GM12872 (cell line): ENCODE results near the gene ESYT3.

ENCODE experiments used
- TF ChIP-seq, protein P1 (sequence below): IDR thresholded peaks from 3 replicates; pipeline ENCODE4 v1.5.1; 2011; ENCODE audit warnings: low read depth, mild to moderate bottlenecking, low read length, moderate library complexity; ENCODE audit not compliant: insufficient read depth

Gene ESYT3

DNA sequence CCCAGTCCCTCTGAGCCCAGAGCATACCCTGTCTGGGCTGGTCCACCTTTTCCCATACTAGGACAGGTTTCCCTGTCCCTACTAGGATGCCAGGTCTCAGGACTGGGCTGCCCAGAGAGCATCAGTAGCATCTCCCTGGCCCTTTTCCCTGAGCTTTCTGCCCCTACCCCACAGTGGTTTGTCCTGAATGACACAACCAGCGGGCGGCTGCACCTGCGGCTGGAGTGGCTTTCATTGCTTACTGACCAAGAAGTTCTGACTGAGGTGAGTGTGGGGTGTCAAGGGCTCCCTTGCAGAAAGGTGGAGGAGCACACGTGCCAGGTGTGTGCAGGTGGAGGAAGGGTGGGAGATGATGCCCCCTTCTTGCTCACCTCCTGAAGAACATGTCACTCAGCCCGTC is 33.5 kb downstream of the ESYT3 start:
- TF ChIP-seq, protein P1, sequence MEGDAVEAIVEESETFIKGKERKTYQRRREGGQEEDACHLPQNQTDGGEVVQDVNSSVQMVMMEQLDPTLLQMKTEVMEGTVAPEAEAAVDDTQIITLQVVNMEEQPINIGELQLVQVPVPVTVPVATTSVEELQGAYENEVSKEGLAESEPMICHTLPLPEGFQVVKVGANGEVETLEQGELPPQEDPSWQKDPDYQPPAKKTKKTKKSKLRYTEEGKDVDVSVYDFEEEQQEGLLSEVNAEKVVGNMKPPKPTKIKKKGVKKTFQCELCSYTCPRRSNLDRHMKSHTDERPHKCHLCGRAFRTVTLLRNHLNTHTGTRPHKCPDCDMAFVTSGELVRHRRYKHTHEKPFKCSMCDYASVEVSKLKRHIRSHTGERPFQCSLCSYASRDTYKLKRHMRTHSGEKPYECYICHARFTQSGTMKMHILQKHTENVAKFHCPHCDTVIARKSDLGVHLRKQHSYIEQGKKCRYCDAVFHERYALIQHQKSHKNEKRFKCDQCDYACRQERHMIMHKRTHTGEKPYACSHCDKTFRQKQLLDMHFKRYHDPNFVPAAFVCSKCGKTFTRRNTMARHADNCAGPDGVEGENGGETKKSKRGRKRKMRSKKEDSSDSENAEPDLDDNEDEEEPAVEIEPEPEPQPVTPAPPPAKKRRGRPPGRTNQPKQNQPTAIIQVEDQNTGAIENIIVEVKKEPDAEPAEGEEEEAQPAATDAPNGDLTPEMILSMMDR: no peak

DNA sequence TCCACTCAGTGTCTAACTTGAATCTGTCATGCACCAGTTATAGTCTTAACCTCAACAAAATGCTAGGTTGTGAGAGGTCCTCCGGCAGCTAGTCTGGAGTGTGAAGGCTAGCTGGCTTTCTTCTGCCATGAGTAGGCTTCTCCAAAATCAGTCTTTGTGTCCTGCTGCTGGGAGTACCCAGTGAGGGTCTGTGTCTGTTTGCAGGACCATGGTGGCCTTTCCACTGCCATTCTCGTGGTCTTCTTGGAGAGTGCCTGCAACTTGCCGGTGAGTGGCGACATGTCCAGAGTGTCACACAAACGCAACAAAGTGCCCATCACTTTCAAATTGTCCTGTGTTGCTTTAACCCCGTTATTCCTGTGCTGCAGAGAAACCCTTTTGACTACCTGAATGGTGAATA is 34.0 kb downstream of the ESYT3 start:
- TF ChIP-seq, protein P1: no peak

DNA sequence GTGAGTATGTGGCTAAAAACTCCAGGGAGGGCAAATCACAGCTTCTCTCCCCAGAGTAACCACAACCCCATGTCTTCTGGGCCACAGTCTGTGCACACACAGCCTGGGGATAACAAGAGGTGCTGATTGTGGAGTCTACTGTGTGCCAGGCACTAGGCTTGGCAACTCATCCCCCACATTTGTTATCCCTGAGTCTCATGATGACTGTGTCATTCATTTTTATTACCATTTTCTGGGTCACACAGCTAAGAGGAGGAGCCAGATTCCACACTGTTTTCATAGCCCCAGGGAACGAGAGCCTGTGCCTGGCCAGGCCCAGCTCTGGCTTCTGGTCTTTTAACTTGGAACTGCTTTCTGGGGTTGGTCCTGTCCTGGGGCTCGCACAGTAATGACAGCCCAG is 34.5 kb downstream of the ESYT3 start:
- TF ChIP-seq, protein P1: no peak

DNA sequence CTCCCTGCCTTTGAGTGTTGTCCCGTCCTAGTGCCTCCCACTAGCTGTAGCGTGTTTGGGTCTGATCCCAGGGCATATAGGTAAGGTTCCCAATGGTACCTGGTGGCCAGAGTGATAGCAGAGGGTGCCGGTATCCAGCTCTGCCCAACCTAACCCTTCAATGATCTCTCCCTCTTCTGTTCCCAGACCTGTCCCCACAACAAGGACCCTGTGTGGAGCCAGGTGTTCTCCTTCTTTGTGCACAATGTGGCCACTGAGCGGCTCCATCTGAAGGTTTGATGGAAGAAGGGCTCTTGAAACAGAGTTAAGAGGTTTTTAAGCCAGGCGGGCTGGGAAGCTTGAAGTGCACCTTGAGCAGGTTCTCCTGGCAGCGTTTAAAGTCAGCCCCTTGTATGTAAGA is 35.5 kb downstream of the ESYT3 start:
- TF ChIP-seq, protein P1: no peak

DNA sequence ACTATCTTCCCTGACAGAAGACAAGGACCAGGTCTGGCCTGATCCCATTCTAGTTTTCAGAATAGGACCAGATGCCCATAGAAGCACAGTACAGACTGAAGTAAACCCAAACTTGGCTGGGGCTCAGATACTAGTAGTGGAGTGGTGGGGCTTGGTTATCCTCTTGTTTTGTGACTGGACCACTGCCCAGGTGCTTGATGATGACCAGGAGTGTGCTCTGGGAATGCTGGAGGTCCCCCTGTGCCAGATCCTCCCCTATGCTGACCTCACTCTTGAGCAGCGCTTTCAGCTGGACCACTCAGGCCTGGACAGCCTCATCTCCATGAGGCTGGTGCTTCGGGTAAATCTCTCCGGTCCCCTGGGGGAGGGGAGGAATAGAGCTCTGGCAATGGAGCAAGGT is 36.3 kb downstream of the ESYT3 start:
- TF ChIP-seq, protein P1: no peak

DNA sequence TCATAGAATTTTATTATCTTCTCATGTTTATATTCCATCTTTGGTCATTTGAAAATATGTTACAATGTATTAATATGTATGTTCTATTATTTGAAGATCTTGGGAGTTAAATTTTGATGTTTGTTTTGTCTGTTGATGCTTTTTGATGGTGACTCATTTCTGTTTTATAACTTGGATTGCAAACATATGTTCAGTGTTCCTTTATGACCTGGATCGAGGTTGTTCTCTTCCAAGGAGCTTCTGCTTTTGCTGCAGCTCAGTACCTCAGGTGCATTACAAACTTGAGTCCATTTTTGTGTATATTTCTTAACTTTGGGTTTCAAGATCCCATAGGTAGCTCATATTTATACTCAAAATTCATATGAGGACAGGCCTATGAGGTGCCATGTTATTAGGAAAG is 37.1 kb downstream of the ESYT3 start:
- TF ChIP-seq, protein P1: no peak

DNA sequence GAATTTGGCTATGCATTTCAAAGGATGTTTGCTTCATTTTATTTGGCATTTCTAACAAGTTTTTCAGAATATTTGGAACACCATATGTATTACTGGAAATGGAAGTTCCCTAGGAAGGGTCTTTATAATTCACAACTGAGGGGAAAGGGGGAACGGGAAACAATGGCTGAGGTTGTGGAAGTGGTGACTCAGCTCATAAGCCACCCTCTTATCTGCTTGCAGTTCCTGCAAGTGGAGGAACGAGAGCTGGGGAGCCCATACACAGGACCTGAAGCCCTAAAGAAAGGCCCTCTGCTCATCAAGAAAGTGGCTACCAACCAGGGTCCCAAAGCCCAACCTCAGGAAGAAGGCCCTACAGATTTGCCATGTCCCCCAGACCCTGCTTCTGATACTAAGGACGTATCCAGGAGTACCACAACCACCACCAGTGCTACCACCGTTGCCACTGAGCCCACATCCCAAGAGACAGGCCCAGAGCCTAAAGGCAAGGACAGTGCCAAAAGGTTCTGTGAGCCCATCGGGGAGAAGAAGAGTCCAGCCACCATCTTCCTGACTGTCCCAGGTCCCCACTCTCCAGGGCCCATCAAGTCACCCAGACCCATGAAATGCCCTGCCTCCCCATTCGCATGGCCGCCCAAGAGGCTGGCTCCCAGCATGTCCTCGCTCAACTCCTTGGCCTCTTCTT is 37.9 kb downstream of the ESYT3 start:
- TF ChIP-seq, protein P1: no peak
